Dermis lymphatic vessel endothelial cell (primary cell): Measurements from ENCODE around the gene BLOC1S4. TPM values are rescaled to one million over a fixed set of nuclear protein-coding genes. Genes with fewer than 3 reads are reported as not detected.

ENCODE experiments used
- total RNA-seq: library from RNA; depleted of rRNA; stranded (reverse); fragments of >200 nt; gene quantifications from 2 replicates; pipeline ENCODE4 v1.2.1, GENCODE V29; 2014

BLOC1S4 gene, protein sequence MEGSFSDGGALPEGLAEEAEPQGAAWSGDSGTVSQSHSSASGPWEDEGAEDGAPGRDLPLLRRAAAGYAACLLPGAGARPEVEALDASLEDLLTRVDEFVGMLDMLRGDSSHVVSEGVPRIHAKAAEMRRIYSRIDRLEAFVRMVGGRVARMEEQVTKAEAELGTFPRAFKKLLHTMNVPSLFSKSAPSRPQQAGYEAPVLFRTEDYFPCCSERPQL
- 10.0 and 10.3 TPM in 2 replicates for total RNA-seq

DNA sequence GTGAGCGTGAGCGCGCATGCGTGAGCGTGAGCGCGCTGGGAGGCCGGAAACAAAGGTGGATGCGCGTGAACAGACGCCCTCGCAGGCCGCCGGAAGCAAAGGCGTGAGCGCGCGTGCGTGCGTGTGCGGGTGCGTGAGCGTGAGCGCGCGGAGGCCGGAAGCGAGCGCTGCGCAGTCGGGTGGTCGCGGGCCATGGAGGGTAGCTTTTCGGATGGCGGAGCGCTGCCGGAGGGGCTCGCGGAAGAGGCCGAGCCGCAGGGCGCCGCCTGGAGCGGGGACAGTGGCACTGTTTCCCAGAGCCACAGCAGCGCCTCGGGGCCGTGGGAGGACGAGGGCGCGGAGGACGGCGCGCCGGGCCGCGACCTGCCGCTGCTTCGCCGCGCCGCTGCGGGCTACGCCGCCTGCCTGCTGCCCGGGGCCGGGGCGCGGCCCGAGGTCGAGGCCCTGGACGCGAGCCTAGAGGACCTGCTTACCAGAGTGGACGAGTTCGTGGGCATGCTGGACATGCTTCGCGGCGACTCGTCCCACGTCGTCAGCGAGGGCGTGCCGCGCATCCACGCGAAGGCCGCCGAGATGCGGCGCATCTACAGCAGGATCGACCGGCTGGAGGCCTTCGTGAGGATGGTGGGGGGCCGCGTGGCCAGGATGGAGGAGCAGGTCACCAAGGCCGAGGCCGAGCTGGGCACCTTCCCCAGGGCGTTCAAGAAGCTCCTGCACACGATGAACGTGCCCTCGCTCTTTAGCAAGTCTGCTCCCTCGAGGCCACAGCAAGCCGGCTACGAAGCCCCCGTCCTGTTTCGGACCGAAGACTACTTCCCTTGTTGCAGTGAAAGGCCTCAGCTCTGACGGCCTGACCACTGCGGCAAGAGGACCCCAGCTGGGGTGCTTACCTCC is at the start of gene BLOC1S4:
BLOC1S4 (plus strand) TSS at position 157 of the 894 bp plus-strand sequence; CDS start at position 193, 36 bp downstream.

DNA sequence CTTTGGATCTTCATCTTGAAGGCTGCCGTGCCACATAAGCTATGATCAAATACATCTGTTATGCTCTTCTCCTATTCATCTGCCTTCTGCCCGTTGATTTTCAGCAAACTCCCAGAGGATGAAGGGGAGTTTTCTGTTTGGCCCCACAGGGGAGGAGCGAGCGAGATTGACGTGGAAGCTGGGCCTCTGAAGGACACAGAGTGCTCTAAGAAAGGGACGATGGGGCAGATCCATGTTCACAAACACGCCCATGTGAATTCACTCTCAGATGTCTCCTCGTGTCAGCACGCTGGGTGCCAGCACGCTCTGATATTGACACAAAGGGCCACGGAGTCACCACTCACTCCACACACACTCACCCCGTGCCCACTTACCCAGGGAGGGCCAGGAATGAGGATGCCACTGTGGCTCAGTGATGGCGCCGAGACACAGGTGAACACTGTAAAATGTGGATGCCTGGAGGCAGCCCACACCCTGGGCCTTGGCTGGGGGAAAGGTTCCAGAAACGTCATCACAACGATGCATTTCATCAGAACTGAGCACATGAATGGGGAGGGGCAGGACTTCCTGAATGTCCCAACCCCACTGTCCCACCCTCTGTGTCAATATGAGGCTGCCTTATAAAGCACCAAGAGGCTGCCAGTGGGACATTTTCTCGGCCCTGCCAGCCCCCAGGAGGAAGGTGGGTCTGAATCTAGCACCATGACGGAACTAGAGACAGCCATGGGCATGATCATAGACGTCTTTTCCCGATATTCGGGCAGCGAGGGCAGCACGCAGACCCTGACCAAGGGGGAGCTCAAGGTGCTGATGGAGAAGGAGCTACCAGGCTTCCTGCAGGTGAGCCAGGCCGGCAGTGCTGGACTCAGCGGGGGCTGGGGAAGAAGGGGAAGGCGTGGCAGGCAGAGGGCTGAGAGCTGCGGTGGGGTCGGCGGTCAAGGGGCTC is 22.5 kb upstream of the BLOC1S4 start, which contains the start of gene S100P:
S100P (plus strand) TSS at position 648 of the 946 bp plus-strand sequence; CDS start at position 703, 55 bp downstream.

DNA sequence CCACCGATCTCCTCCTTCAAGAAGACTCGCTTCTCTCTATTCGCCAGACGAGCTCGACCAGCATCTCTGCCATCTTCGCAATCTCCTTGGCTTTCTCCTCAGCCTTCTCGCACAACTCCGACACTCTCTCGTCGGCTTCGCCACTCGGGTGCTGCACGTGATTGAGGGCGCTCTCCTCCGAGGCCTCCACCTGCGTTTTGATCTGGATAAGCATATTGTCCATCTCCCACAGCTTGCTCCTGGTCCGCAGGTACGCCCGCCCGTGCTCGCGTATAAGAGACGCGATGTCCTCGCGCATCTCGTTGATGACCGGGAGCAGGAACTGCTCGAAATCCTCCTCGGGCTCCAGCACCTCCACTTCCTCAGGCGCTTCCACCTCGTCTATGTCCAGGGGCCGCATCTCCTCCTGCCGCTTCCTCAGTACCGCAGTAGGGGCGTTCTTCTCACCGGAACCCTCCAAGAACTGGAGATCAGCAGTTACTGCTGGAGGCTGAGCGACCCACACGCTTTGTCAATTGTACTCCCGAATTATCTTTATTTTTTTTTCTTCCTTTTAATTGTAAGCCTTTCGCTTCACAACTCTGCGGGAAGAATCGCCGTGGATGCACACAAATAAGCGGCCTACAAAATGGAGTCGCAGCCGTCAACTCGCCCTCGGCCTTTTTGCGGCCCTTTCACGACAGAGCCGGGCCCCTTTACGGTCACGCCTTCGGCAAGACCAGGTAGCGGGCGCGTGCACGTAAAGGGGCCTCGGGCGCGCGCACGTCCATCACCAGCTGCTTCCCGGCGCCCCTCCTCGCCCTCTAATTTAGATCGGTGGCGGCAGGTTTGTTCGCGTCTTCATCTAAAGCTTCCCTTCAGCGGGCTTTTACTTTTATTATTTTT is 6.5 kb upstream of the BLOC1S4 start, which contains the start of gene MRFAP1L1:
MRFAP1L1 (minus strand) TSS at position 636 of the 885 bp plus-strand sequence; CDS start at position 400, 236 bp downstream.

Other genes starting within 250 kb of the BLOC1S4 start
- 0.54 and 0.86 TPM in 2 replicates for gene PPP2R2C, start 243.6 kb upstream of the BLOC1S4 start, total RNA-seq
- 10.0 and 10.7 TPM in 2 replicates for gene MAN2B2, start 141.0 kb upstream of the BLOC1S4 start, total RNA-seq
- gene MRFAP1, start 75.5 kb upstream of the BLOC1S4 start, total RNA-seq = 103 and 113 TPM in 2 replicates
- gene S100P, start 22.3 kb upstream of the BLOC1S4 start, total RNA-seq = 0.54 TPM in 1 of 2 replicates, not detected in the other
- 45.3 and 54.5 TPM in 2 replicates for gene MRFAP1L1, start 6.3 kb upstream of the BLOC1S4 start, total RNA-seq
- 15.5 and 18.8 TPM in 2 replicates for gene KIAA0232, start 66.6 kb downstream of the BLOC1S4 start, total RNA-seq
- 17.2 and 24.3 TPM in 2 replicates for gene TBC1D14, start 193.7 kb downstream of the BLOC1S4 start, total RNA-seq